GM12878 (cell line): ENCODE data around the gene TRABD.

Experiments used
- ASH2L ChIP-seq: fragments of 300-600, 200-600 bp; sonication (generic); IDR thresholded peaks from 2 replicates; pipeline ENCODE4 v1.6.1; 2017; ENCODE audit warnings: low read depth, mild to moderate bottlenecking, borderline replicate concordance
- TF ChIP-seq, protein P1 (sequence below): IDR thresholded peaks from 2 replicates; pipeline ENCODE4 v1.6.1; 2012; ENCODE audit warnings: low read length, inconsistent platforms
- TF ChIP-seq, protein P2 (sequence below), 3 experiments: IDR thresholded peaks in 2 of 3; conservative IDR thresholded peaks in 1 of 3; 2 replicates each; pipeline ENCODE4 v1.5.1; 2011; ENCODE audit warnings: low read depth in 3 of 3, low read length in 3 of 3, mild to moderate bottlenecking in 3 of 3, control low read depth in 2 of 3, moderate library complexity in 2 of 3, inconsistent platforms in 1 of 3, mixed read lengths in 1 of 3; ENCODE audit not compliant: control insufficient read depth in 2 of 3, insufficient read depth in 1 of 3; ENCODE audit errors: extremely low read depth in 1 of 3

DNA sequence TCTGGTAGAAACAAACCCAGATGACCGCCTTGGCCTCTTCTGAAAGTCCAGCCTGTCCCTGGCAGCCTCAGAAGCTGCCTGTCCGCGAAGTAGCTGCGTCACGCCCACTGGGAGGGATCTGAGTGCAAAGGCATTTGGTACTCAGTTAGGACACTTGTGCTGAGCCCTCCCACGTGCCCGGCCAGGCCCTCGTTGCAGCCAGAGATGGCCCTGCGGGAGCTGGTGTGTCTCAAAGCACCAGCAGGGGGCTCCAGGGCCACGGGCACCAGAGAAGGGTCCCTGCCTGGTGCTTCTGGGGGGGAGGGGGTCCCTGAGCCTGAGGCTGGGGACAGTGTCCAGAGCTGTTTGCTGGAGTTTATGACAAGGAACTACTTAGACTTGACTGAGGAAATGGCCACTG, 20.9 kb downstream of the TRABD start:
- TF ChIP-seq, protein P1, sequence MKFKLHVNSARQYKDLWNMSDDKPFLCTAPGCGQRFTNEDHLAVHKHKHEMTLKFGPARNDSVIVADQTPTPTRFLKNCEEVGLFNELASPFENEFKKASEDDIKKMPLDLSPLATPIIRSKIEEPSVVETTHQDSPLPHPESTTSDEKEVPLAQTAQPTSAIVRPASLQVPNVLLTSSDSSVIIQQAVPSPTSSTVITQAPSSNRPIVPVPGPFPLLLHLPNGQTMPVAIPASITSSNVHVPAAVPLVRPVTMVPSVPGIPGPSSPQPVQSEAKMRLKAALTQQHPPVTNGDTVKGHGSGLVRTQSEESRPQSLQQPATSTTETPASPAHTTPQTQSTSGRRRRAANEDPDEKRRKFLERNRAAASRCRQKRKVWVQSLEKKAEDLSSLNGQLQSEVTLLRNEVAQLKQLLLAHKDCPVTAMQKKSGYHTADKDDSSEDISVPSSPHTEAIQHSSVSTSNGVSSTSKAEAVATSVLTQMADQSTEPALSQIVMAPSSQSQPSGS, result no peak
- no peak for TF ChIP-seq ASH2L
- TF ChIP-seq, protein P2, sequence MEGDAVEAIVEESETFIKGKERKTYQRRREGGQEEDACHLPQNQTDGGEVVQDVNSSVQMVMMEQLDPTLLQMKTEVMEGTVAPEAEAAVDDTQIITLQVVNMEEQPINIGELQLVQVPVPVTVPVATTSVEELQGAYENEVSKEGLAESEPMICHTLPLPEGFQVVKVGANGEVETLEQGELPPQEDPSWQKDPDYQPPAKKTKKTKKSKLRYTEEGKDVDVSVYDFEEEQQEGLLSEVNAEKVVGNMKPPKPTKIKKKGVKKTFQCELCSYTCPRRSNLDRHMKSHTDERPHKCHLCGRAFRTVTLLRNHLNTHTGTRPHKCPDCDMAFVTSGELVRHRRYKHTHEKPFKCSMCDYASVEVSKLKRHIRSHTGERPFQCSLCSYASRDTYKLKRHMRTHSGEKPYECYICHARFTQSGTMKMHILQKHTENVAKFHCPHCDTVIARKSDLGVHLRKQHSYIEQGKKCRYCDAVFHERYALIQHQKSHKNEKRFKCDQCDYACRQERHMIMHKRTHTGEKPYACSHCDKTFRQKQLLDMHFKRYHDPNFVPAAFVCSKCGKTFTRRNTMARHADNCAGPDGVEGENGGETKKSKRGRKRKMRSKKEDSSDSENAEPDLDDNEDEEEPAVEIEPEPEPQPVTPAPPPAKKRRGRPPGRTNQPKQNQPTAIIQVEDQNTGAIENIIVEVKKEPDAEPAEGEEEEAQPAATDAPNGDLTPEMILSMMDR (IDR thresholded peaks at IDR 0.05 in 2 of 3, conservative IDR thresholded peaks at IDR 0.05 in 1 of 3; ENCODE audit: control insufficient read depth in 2 of 3, extremely low read depth in 1 of 3, insufficient read depth in 1 of 3, low read depth in 3 of 3, low read length in 3 of 3), result peak; percentile 18 to 49 (median 33); a peak in 5 of 6 replicates
